Epithelial cell of proximal tubule (primary cell): ENCODE measurements around the gene RPS19BP1. TPM values are rescaled to one million over a fixed set of nuclear protein-coding genes. Genes with fewer than 3 reads are reported as not detected.

Experiments
- DNase-seq: peaks from one replicate; pipeline ENCODE4 v3.0.0-alpha.2; 2011; ENCODE audit warnings: low read depth
- H3K4me3 ChIP-seq: 2 replicates; pipeline ENCODE4 v1.5.1; 2011; ENCODE audit warnings: low read depth, mild to moderate bottlenecking, low read length
- total RNA-seq: library from RNA; depleted of rRNA; stranded (reverse); fragments of >200 nt; gene quantifications from 2 replicates; pipeline ENCODE4 v1.2.3, GENCODE V29; 2015
- TF ChIP-seq, protein P1 (sequence below): conservative IDR thresholded peaks from 2 replicates; pipeline ENCODE4 v1.5.1; 2012; ENCODE audit warnings: low read depth, mild to moderate bottlenecking, low read length

Gene RPS19BP1
- total RNA-seq, 1 donor from 2014 or later = 126 TPM

DNA sequence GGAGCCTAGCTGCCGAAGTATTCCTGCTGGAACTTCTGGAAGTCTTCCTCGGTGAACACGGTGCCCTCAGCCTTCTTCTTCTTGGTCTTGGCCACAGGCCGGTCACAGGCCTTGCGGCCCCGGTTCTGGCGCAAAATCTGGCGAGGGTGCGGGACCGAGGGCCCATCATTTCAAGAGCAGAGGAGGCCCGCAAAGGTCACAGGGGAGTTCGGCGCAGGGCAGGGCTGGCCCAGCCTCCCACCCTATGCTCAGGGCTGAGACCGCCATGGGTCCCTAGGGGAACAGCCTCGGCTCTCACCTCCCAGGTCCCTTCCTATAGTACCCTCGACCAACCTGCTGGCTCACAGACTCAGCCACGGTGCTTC, 3.1 kb downstream of the RPS19BP1 start:
- TF ChIP-seq, protein P1, sequence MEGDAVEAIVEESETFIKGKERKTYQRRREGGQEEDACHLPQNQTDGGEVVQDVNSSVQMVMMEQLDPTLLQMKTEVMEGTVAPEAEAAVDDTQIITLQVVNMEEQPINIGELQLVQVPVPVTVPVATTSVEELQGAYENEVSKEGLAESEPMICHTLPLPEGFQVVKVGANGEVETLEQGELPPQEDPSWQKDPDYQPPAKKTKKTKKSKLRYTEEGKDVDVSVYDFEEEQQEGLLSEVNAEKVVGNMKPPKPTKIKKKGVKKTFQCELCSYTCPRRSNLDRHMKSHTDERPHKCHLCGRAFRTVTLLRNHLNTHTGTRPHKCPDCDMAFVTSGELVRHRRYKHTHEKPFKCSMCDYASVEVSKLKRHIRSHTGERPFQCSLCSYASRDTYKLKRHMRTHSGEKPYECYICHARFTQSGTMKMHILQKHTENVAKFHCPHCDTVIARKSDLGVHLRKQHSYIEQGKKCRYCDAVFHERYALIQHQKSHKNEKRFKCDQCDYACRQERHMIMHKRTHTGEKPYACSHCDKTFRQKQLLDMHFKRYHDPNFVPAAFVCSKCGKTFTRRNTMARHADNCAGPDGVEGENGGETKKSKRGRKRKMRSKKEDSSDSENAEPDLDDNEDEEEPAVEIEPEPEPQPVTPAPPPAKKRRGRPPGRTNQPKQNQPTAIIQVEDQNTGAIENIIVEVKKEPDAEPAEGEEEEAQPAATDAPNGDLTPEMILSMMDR = no peak
- no peak overlapping the region for H3K4me3 ChIP-seq
- DNase-seq = no peak

DNA sequence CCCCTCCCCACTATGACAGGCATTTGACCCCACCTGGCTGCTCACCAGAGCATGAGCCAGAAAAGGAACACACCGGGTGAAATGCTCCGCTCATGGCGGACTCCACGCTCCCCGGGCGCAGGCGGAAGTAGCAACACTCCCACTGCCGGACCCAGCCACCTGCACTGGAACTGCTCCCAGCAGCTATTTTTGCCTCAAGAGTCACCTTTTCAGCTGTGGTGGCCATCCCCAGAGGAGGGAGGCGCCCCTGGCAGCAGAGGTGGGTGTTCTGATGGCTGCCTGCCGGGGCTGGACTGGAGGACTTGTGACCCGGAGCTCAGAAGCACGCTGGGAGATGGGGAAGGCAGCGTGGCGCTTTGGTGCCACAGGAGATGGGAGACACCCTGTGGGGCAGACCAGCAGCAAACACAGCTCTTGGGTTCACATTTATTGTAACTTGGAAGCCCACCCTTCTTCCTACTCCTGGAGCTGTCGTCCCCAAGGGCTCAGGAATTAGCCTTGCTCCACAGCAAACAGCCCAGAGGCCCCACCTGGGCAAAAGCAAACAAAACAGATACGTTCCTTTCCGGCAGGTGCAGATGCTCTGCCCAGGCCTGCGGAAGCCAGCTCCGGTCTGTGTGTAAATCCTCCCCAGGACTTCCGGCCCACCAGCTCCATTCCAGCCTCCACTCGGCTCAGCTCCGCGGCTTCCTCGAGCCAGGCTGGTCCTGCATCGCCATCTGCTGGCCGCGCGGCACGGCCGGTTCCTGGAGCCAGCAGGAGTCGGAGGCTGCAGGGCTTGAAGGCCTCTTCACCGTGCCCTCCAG, 3.7 kb downstream of the RPS19BP1 start:
- TF ChIP-seq, protein P1 = peak; percentile 99
- H3K4me3 ChIP-seq = peak overlapping the region; percentile 25
- no peak for DNase-seq

DNA sequence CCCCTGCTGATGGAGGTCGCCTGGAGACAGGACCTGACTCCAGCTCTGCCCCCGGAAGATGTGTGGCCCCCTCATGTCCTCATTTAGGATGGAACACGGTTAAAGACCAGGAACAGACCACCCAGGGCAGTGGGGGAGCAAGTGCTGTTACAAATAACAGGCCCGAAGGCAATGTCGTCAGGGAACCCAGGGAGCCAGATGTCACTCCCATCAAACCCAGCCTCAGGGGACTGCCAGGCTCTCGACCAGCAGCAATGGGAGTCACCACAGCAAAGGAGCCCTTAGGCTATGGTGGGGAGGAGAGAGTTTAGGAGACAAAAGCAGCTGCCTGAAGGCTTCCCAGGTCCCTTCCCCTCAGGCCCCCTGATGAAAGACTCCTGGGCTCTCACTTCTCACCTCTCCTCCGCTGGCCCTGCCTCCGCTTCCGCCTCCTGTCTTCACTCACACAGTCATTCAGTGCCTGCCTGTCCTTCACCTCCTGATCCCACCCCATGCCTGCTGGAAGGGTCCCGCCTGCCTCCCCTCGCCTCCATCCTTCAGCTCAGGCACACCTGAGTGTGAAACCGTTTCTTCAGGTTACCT, 4.4 kb downstream of the RPS19BP1 start:
- TF ChIP-seq, protein P1 = no peak
- H3K4me3 ChIP-seq = no peak overlapping the region
- DNase-seq = no peak

DNA sequence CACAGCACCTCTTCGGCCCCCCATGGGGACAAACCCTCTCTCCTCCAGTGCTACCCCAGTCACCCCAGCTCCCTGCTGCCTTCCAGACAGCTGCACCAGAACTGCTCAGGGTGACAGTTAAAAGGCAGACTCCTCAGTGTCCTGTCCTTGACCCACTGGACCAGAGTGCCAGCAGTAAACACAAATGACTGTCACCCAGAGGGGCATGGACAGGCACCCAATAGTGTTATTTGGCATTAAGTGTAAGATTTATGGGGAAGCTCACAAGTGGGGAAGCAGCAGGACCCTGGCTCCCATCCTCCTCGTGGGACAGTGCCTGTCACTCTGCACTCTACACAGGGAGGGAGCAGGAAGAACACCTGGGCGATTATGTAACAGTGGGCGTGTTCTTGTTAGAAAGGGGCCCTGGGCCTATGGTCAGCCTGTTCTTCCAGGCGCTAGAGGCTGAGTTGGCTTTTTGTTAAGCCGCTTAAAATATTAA, 5.0 kb downstream of the RPS19BP1 start:
- DNase-seq = no peak
- H3K4me3 ChIP-seq = no peak overlapping the region
- TF ChIP-seq, protein P1 = no peak

DNA sequence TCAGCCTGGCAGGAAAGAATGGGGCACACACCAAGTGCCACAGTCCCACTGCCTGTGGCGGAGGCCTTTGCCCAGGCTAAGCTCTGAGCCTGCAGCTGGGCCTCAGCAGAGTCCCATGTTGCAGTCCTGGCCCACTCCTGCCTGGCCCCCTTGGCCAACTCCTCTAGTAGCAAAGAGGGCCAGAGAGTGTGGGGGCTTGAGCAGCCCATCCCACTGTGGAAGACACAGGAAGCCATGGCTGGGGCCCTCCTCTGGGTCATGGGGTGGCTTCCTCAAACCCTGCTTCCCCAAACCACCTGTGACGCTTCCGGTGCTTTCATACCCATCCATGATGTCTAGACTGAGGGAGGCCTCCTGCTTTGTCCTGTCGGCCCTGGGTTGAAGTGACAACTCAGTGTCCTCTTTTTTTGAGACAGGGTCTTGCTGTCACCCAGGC, 5.8 kb downstream of the RPS19BP1 start:
- no peak for DNase-seq
- H3K4me3 ChIP-seq = no peak overlapping the region
- TF ChIP-seq, protein P1 = no peak

DNA sequence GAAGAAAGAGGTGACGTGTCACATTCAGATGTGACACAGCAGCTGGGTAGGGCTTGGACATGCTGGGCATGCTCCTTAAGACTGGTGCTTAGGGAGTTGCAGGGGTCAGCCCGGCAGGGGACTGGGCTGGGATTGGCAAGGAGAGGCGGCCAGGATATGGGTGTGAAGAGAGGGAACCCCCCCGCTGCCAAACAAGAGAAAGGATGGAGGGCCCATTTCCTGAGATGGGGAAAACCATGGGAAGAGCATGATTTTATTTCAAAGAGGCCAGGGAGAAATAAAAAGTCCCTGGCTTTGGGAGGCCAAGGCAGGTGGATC, 6.9 kb downstream of the RPS19BP1 start:
- DNase-seq = no peak

More for the DNA sequence above, 6.9 kb downstream of the RPS19BP1 start:
- H3K4me3 ChIP-seq = no peak overlapping the region
- TF ChIP-seq, protein P1 = no peak
